ENCODE data around the gene ARVCF.
"Not testable (repeated sequence)": the region's sequence is repeated elsewhere in the genome, so short reads cannot be mapped to it uniquely, and the experiment has no call there.

Gene ARVCF

DNA sequence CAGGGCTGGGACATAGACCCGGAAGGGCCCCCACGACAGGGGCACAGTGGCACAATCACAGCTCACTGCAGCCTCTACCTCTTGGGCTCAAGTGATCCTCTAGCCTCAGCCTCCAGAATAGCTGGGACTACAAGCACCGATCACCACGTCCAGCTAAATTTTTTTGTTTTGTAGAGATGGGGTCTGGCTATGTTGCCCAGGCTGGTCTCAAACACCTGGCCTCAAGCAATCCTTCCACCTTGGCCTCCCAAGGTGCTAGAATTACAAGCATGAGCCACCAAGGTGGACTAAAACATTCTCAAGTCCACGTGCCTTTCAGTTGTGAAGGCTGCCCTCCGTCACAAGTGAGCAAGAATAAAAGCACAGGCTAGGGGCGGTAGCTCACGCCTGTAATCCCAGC, 85.1 kb downstream of the ARVCF start:
- no peak for FAIRE-seq

DNA sequence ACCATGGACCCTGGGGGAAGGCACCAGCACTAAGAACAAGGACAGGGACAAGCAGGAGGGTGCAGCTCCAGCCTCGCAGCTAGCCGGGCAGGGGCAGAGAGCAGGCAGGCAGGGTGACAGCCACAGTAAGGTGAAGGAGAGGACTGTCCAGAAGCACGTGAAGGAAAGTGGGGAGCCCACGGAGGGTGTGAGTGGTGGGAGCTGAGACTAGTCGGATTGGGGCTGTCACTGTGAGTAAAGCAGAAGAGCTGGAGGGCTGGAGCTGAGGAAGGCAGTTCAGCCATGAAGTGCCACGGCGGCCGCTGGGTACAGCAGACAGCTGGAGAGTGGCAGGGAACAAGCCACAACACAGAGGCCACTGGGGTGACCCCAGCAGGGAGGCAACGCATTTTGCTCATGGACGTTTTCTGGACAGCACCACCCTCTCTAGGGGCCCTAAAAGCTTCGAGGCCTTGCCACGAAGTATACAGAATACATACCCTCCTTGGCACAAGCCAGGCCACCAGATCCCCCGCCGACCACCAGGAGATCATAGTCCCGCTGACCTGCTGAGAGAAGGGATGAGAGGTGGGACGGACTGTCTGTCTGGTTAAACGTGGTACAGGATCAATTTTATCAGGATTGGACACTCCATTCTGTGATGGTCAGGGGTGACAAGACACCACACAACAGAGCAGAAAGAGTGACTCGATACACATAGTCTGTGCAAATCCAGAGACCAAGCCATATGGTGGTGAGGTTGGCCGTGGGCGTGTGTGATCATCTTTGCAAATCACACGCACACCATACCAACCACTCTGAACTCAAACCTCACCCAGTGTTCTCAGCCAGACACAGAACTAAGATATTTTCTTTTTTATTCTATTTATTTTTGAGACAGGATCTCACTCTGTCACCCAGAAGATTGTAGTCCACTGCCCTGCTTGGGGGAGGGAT, 85.8 kb downstream of the ARVCF start:
- no peak for FAIRE-seq

DNA sequence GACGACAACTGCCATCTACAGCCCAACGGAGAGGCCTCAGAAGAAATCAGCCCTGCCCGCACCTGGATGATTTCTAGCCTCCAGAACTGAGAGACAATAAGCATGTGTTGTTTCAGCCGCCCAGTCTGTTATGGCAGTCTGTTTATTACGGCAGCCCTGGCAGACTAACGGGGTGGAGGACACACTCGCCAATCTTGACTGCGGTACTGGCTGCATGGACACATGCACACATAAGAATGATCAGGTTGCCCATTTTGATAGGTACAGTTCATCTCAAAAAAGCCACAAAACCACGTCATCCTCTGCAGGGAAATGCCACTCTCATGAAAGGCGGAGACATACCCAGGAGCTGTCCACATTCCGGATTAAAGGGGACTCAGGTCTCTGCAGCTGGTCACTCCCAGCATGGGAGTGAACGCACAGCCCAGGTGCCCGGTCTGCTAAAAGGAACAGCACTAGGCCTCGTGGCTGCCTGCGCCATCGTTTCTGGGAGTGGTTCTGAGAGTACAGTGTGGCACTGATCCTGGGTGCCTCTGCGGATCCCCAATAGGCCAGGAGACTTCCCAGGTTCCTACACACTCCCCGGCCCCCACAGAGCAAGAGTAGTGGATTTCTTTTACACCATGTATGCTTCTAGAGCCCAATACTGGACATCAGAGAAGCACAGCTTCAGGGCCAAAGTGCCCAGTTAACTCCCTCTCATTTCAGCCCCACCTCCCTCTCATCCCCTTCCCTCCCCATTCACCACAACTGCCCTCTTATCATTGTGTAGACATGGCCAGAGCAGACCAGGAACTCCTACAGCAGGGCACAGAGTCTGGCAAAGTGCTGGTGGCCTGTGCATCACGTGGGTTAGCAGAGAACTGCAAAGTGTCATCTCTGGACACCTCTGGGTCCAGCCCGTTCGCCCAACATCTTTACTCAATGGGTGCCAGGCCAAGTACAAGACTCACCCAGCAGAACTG, 86.8 kb downstream of the ARVCF start:
- FAIRE-seq: no peak

GRCh38 chr22:19928207-19928606, 88.4 kb downstream of the ARVCF start:
- no peak for FAIRE-seq

DNA sequence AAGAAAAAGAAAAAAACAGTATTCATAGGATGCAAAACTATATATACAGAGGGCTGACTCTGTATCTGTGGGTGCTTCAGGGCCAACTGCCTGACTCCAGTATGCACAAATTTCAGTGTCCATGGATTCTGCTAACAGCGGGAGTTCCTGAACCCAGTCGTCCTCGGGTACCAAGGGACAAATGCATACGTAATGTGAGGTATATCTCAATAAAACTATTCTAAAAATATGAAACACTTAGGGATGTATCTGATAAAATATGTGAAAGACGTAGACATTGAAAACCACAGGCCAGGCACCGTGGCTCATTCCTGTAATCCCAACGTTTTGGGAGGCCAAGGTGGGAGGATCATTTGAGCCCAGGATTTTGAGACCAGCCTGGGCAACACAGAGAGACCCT, 88.9 kb downstream of the ARVCF start:
- no peak for FAIRE-seq

DNA sequence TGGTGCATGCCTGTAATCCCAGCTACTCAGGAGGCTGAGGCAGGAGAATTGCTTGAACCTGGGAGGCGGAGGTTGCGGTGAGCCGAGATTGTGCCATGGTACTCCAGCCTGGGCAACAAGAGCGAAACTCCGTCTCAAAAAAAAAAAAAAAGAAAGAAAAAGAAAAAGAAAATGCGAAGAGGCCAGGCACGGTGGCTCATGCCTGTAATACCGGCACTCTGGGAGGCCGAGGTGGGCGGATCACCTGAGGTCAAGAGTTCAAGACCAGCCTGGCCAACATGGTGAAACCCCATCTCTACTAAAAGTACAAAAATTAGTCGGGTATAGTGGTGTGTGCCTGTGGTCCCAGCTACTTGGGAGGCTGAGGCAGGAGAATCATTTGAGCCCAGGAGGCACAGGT, 90.6 kb downstream of the ARVCF start:
- FAIRE-seq: not testable (repeated sequence)

DNA sequence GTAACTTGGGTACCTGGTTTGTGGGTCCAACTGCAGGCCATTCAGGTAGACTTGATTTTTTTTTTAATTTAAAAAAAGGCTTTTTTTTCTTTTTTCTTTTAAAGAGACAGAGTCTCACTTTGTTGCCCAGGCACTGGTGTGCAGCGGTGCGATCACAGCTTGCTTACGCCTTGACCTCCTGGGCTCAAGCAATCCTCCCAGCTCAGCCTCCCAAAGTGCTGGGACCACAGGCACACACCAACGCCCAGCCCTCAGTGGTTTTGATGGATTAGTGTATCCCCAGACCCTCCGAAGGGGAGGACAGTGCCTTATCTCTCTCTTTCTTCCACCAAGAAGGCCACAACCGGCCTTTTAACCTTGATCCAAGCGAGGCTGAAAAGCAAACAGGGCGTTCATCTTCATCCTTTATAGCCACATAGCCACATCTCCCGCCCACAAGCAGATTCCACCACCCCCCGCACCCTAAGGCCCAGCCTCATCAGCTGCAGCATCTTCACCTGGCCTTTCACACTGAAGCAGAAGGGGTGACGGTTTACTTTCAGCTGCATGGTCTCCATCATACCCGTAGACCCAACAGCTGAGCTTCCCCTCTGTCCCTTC, 92.6 kb downstream of the ARVCF start:
- FAIRE-seq: no peak

DNA sequence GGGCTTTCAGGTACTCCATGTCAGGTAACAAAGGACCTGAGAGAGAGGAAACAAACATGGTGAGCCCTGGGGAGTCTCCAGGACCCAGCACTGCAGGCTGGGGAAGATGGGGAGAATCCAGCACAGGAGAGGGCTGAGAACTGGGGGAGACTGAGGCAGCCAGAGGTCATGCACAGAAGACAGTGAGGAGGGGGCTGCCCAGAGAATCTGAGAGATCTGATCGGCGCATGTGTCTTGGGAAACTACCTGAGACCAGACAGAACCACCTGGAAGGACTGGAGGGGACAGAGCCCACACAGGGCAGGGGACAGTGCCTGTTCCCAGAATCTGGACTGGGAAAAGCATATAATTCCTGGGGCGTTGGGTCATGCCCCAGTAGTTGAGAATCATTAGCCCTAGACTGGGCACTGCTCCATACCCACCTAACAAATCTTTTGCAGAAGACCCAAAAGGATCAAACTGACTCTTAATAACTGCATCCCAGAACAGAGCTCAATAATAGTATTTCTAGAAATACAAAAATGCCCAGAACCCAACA, 95.0 kb downstream of the ARVCF start:
- FAIRE-seq: no peak
